ENCODE data around the gene RNF208.

- TF ChIP-seq FOS (IDR thresholded peaks at IDR 0.05; ENCODE audit: low read depth, low read length): no peak
- no peak for TF ChIP-seq MAFK (IDR thresholded peaks at IDR 0.05; ENCODE audit: low read depth, low read length)
- TF ChIP-seq POLR2A (IDR thresholded peaks at IDR 0.05; ENCODE audit: low read depth, low read length): no peak
- TF ChIP-seq CTCF (conservative IDR thresholded peaks at IDR 0.05; ENCODE audit: low read depth, low read length): no peak
- no peak for TF ChIP-seq MXI1 (IDR thresholded peaks at IDR 0.05; ENCODE audit: borderline replicate concordance, low read depth, low read length)
- TF ChIP-seq ELK1 (IDR thresholded peaks at IDR 0.05; ENCODE audit: borderline replicate concordance, low read depth, low read length): no peak
- no peak for TF ChIP-seq CEBPB (IDR thresholded peaks at IDR 0.05; ENCODE audit: low read depth, low read length)
- no peak for TF ChIP-seq MAZ (IDR thresholded peaks at IDR 0.05; ENCODE audit: borderline replicate concordance, low read depth, low read length)
- TF ChIP-seq RCOR1 (IDR thresholded peaks at IDR 0.05; ENCODE audit: insufficient replicate concordance, low read length): no peak
- no peak for TF ChIP-seq SMC3 (IDR thresholded peaks at IDR 0.05; ENCODE audit: low read depth, low read length)
- TF ChIP-seq USF2 (IDR thresholded peaks at IDR 0.05; ENCODE audit: low read depth, low read length): no peak
- no peak for TF ChIP-seq BHLHE40 (IDR thresholded peaks at IDR 0.05; ENCODE audit: low read depth, low read length)
These were observed 39.2 kb downstream of the RNF208 start for GRCh38 chr9:137182836-137183235.
